Measurements from ENCODE around the gene FAF1. TPM values are rescaled to one million over a fixed set of nuclear protein-coding genes. Genes with fewer than 3 reads are reported as not detected.

The FAF1 gene
- total and polyA plus RNA-seq, 2 of the 8 experiments (the other 6 are each of a cell fraction or from before 2014, with no cell fraction given) = 10.8 to 65.9 TPM

- no peak for TF ChIP-seq SP2 (IDR thresholded peaks at IDR 0.05; ENCODE audit: low read length)
- TF ChIP-seq PHF8 (conservative IDR thresholded peaks at IDR 0.05; ENCODE audit: low read depth, low read length) = no peak
- no peak for TF ChIP-seq SIRT6 (IDR thresholded peaks at IDR 0.05; ENCODE audit: low read length)
- TF ChIP-seq, protein P1, sequence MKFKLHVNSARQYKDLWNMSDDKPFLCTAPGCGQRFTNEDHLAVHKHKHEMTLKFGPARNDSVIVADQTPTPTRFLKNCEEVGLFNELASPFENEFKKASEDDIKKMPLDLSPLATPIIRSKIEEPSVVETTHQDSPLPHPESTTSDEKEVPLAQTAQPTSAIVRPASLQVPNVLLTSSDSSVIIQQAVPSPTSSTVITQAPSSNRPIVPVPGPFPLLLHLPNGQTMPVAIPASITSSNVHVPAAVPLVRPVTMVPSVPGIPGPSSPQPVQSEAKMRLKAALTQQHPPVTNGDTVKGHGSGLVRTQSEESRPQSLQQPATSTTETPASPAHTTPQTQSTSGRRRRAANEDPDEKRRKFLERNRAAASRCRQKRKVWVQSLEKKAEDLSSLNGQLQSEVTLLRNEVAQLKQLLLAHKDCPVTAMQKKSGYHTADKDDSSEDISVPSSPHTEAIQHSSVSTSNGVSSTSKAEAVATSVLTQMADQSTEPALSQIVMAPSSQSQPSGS (IDR thresholded peaks at IDR 0.05; ENCODE audit: low read length) = no peak
- no peak for TF ChIP-seq RXRA (IDR thresholded peaks at IDR 0.05; ENCODE audit: insufficient read depth, low read depth, low read length)
- no peak for TF ChIP-seq TAF7 (optimal IDR thresholded peaks at IDR 0.05; ENCODE audit: borderline replicate concordance, low read depth, low read length)
- TF ChIP-seq BCL11A (IDR thresholded peaks at IDR 0.05; ENCODE audit: low read depth in 2 of 2, low read length in 2 of 2) = no peak
Observed at GRCh38 chr1:50989694-50990093, 29.6 kb upstream of the FAF1 start (continued).

Data from H1 (cell line).